ENCODE measurements around the gene REXO5.

REXO5 gene

GRCh38 chr16:20767577-20767976 lies 38.8 kb upstream of the REXO5 start (continued):
- TF ChIP-seq PRDM2 (tag by site-specific recombination; IDR thresholded peaks at IDR 0.05; ENCODE audit: borderline replicate concordance) (no peak), ZNF423 (tag by site-specific recombination; IDR thresholded peaks at IDR 0.05) (no peak)

GRCh38 chr16:20768121-20768520 lies 38.2 kb upstream of the REXO5 start:
- Histone ChIP-seq H3K36me3 (ENCODE audit: control insufficient read depth in 2 of 2, insufficient read depth in 1 of 2, low read length in 2 of 2) (no peaks in the 10 kb centered on the region), H3K4me1 (ENCODE audit: control insufficient read depth, insufficient read depth, low read length) (no peaks in the 10 kb centered on the region), H3K27ac (ENCODE audit: extremely low read depth, low read depth, low read length) (no peak overlapping the region), H3K9me3 (ENCODE audit: control insufficient read depth, insufficient read depth, low read depth, low read length) (no peaks in the 10 kb centered on the region), H3K4me3 (ENCODE audit: low read depth, low read length) (no peak overlapping the region)
- ChIA-PET CTCF (interaction anchor here (0.7 kb wide), 1 partner anchor 12 kb away, joined by 3 read pairs; no protein-coding TSS in a partner anchor), POLR2A (no interaction called here)
- TF ChIP-seq ZNF18 (tag by site-specific recombination; IDR thresholded peaks at IDR 0.05) (no peak), REPIN1 (tag by site-specific recombination; IDR thresholded peaks at IDR 0.05; ENCODE audit: low read depth) (no peak), ZNF629 (tag by site-specific recombination; IDR thresholded peaks at IDR 0.05) (no peak), ZNF624 (tag by site-specific recombination; IDR thresholded peaks at IDR 0.05) (no peak)

GRCh38 chr16:20768818-20769217 lies 37.5 kb upstream of the REXO5 start:
- POLR2A ChIA-PET = no interaction called here
- CTCF ChIA-PET = interaction anchor here (0.7 kb wide), 2 partner anchors 11 to 1095 kb away, joined by 3 read pairs; no protein-coding TSS in a partner anchor
- no peaks in the 10 kb centered on the region for H3K9me3 ChIP-seq (ENCODE audit: control insufficient read depth, insufficient read depth, low read depth, low read length)
- TF ChIP-seq ZBTB17 (tag by site-specific recombination; IDR thresholded peaks at IDR 0.05) (no peak), ZNF518A (tag by site-specific recombination; conservative IDR thresholded peaks at IDR 0.05; ENCODE audit: low read depth) (no peak), TSHZ1 (tag by site-specific recombination; IDR thresholded peaks at IDR 0.05; ENCODE audit: borderline replicate concordance) (no peak), ZNF610 (tag by site-specific recombination; IDR thresholded peaks at IDR 0.05; ENCODE audit: borderline replicate concordance) (no peak), ZNF19 (tag by site-specific recombination; IDR thresholded peaks at IDR 0.05; ENCODE audit: low read depth) (no peak), EGR2 (tag by site-specific recombination; IDR thresholded peaks at IDR 0.05; ENCODE audit: low read depth) (no peak), ZNF548 (tag by site-specific recombination; IDR thresholded peaks at IDR 0.05) (no peak), ZNF24 (tag by site-specific recombination; IDR thresholded peaks at IDR 0.05) (no peak), ZNF76 (tag by site-specific recombination; IDR thresholded peaks at IDR 0.05; ENCODE audit: borderline replicate concordance, low read depth) (no peak), ZNF426 (tag by site-specific recombination; IDR thresholded peaks at IDR 0.05) (no peak), ZNF707 (tag by site-specific recombination; IDR thresholded peaks at IDR 0.05) (no peak)

More at GRCh38 chr16:20768818-20769217, 37.5 kb upstream of the REXO5 start:
- H3K4me3 ChIP-seq (ENCODE audit: low read depth, low read length) = no peak overlapping the region
- no peaks in the 10 kb centered on the region for H3K4me1 ChIP-seq (ENCODE audit: control insufficient read depth, insufficient read depth, low read length)
- no peaks in the 10 kb centered on the region for H3K36me3 ChIP-seq (ENCODE audit: control insufficient read depth in 2 of 2, insufficient read depth in 1 of 2, low read length in 2 of 2)
- no peak overlapping the region for H3K27ac ChIP-seq (ENCODE audit: extremely low read depth, low read depth, low read length)
